Measurements from ENCODE around the gene LASP1. TPM values are rescaled to one million over a fixed set of nuclear protein-coding genes. Genes with fewer than 3 reads are reported as not detected.

The LASP1 gene
- total and polyA plus RNA-seq, 9 donors = 40.9 to 138 (median 95.0) TPM

DNA sequence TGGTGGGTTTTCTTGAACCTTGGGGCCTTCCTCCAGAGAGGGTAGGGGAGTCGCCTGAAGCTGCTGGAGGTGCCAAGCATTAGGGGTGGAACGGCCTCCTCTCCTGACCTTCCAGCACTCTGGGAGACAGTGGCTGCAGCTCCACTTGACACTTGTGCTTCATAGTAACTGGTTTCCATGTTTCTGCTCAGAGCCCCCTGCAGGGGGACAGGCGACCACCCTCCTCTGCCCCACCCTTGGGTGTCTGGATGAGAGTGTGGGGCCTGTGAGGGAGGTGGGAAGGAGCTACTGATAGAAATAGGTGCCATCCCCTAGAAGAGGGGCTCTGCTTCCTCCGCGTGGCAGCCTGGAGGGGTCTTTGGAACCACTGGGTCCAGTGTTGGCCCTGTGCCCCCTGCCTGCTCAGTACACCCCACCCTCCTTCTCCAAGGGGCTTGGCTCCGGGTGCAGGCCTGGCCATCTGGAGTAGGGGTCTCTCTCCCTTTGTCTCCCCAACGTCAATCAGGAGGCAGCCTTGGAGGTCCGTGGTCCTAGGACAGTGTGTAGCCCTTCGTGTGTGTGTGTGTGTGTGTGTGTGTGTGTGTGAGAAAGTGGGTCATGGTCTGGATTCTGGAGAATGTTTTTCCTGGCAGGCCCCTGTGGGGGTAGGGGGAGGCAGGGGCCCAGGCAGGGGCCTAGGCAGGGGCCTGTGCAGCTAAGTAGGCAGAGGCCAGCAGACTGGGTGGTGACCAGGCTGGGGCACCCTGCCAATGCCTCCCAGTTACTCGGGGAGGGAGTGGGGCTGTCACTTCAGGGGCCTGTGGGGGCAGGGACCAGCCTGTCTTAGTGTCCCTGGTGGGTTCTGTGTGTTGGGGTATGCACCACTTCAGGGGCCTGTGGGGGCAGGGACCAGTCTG is 4.9 kb downstream of the LASP1 start:
- H3K9me3 ChIP-seq = no peaks in the 10 kb centered on the region
- DNase-seq = peak in 1 of 5 donors; percentile 49
- WGBS, 3 donors = 28 to 34% (median 30%) methylated on average over 9 to 10 of the region's 10 CpGs

DNA sequence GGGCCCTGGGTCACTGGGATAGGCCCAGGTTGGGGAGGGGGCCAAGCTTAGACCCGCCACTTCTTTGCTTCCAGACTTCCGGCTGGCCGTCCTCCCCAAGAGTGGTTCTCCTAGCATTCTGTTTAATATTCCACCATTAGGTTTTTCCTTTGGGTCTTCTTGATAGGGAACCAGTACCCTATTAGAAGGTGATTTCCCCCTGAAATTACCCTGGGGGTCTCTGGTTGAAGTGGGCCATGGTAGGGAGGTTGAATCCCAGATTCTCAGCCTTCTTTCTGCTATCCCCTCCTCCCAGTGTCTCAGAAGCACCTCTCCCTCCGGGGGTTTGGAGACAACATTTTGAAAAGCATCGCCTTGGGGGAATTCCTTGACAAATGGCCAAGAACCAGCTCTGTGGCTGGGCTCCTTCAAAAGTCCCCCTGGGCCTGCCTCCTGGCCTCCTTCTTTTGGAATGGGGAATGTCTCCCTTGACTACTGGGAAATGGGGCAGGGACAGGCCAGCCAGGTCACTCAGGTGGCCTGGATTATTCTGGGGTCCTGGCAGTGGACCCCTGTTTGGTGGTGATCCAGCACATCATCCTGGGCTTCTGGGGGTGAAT is 5.7 kb downstream of the LASP1 start:
- intact Hi-C loops (cut with DNase I) = loop anchor here in 1 of 4 donors (10.0 kb wide), 1 partner anchor 279 kb away; the partner anchor contains the start of gene PLXDC1
- Histone ChIP-seq H3K27me3 (no peaks in the 10 kb centered on the region), H3K4me3 (no peak overlapping the region), H3K27ac (no peak overlapping the region), H3K9me3 (no peaks in the 10 kb centered on the region), H3K4me1 (ENCODE audit: insufficient read depth) (peaks cover 43% of the 10 kb centered on the region), H3K36me3 (no peaks in the 10 kb centered on the region)
- WGBS, 3 donors = 51 to 59% (median 58%) methylated on average over 5 of the region's 5 CpGs
- no peak for TF ChIP-seq EP300 (IDR thresholded peaks at IDR 0.05)
- TF ChIP-seq, protein P1, sequence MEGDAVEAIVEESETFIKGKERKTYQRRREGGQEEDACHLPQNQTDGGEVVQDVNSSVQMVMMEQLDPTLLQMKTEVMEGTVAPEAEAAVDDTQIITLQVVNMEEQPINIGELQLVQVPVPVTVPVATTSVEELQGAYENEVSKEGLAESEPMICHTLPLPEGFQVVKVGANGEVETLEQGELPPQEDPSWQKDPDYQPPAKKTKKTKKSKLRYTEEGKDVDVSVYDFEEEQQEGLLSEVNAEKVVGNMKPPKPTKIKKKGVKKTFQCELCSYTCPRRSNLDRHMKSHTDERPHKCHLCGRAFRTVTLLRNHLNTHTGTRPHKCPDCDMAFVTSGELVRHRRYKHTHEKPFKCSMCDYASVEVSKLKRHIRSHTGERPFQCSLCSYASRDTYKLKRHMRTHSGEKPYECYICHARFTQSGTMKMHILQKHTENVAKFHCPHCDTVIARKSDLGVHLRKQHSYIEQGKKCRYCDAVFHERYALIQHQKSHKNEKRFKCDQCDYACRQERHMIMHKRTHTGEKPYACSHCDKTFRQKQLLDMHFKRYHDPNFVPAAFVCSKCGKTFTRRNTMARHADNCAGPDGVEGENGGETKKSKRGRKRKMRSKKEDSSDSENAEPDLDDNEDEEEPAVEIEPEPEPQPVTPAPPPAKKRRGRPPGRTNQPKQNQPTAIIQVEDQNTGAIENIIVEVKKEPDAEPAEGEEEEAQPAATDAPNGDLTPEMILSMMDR (IDR thresholded peaks at IDR 0.05) = no peak
- TF ChIP-seq POLR2A (IDR thresholded peaks at IDR 0.05) = no peak
- DNase-seq = peak in 1 of 5 donors; percentile 30

More for the DNA sequence above, 4.9 kb downstream of the LASP1 start:
- no peaks in the 10 kb centered on the region for H3K27me3 ChIP-seq
- H3K36me3 ChIP-seq = no peaks in the 10 kb centered on the region
- TF ChIP-seq POLR2A (IDR thresholded peaks at IDR 0.05) (no peak), EP300 (IDR thresholded peaks at IDR 0.05) (no peak)
- TF ChIP-seq, protein P1 (IDR thresholded peaks at IDR 0.05) = no peak
- intact Hi-C loops (cut with DNase I) = loop anchor here in 1 of 4 donors (10.0 kb wide), 1 partner anchor 280 kb away; the partner anchor contains the start of gene PLXDC1
- peaks cover 36% of the 10 kb centered on the region for H3K4me1 ChIP-seq (ENCODE audit: insufficient read depth)
- H3K27ac ChIP-seq = peak overlapping the region in 1 of 2 donors; percentile 28
- peak overlapping the region; percentile 15 for H3K4me3 ChIP-seq

DNA sequence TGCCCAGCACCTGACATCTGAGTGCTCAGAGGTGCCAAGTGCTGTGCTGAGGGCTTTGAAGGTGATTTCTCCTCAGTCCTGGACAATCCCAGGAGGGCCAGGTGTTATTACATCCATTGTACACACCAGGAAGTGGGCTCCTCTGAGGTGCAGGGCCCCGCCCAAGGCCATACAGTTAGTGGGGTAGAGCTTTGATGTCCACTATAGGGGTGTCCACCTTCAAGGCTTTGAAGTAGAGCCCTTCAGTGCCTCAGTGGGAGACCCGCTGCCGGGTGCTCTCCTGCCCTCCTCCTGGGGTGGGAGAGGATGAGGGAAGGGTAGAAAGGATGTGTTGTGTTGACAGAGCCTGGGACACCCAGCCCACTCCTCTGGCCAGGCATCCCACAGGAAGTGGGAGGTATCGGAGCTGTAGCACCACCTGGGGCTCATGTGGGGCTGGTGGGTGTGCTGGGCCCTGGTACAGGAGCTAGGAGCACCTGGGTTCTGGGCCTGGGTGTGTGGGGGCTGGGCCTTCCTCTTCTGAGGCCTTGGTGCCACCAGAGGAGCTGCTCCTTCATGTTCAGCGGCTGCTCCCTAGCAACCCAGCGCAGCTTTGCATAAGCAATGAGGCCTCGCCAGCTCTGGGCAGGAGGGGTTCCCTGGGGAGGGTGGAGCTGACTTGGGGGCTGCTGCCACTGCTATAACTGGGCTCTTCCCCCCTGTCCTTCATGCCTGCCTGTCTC is 7.4 kb downstream of the LASP1 start:
- peak in 1 of 5 donors; percentile 31 for DNase-seq
- intact Hi-C loops (cut with DNase I) = loop anchor here in 1 of 4 donors (10.0 kb wide), 1 partner anchor 278 kb away; the partner anchor contains the start of gene PLXDC1
- H3K9me3 ChIP-seq = no peaks in the 10 kb centered on the region
- no peak overlapping the region for H3K27ac ChIP-seq
- no peaks in the 10 kb centered on the region for H3K27me3 ChIP-seq
- H3K4me1 ChIP-seq (ENCODE audit: insufficient read depth) = peaks cover 50% of the 10 kb centered on the region
- no peak overlapping the region for H3K4me3 ChIP-seq
- H3K36me3 ChIP-seq = no peaks in the 10 kb centered on the region
- 73 to 86% (median 76%) methylated on average over 6 to 7 of the region's 7 CpGs for WGBS, 3 donors
- TF ChIP-seq, protein P1 (IDR thresholded peaks at IDR 0.05) = no peak
- TF ChIP-seq POLR2A (IDR thresholded peaks at IDR 0.05) (no peak), EP300 (IDR thresholded peaks at IDR 0.05) (no peak)

All from ovary (tissue), 9 donors.